IPS DF 4.7 (cell line): Measurements from ENCODE around the gene PIGB.
"Not testable (repeated sequence)": the region's sequence is repeated elsewhere in the genome, so short reads cannot be mapped to it uniquely, and the experiment has no call there.

Source experiments
- DNase-seq: peaks from one replicate; pipeline ENCODE4 v3.0.0-alpha.2; 2013; ENCODE audit warnings: low spot score; ENCODE audit errors: extremely low read depth

The PIGB gene

DNA sequence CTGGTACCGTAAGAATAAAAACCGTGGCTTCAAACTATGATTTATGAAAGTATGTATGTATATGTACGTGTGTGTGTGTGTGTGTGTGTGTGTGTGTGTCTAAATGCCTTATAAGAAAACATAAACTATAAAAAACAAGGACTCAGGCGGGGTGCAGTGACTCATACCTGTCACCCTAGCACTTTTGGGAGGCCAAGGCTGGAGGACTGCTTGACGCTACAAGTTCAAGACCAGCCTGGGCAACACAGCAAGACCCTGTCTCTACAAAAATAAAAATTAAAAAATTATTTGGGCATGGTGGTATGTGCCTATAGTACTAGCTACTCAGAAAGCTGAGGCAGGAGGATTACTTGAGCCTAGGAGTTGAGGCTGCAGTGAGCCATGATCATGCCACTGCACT is 60.1 kb downstream of the PIGB start:
- no peak for DNase-seq

DNA sequence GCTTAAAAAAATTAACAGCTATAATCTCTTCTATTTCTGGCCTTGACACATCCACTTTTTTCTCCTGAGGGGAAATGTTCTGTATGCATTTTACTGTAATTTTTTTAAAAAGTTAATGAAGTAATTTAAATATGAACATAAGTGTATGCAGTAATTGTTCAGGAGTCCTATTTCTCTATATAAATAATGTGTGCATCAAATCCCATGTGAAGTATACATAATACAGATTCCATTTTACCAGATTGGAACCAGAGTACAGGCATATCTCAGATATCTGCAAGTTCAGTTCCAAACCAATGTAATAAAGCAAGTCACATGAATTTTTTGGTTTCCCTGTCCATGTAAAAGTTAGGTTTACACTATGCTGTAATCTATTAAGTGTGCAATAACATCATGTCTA is 62.6 kb downstream of the PIGB start:
- DNase-seq, result no peak

DNA sequence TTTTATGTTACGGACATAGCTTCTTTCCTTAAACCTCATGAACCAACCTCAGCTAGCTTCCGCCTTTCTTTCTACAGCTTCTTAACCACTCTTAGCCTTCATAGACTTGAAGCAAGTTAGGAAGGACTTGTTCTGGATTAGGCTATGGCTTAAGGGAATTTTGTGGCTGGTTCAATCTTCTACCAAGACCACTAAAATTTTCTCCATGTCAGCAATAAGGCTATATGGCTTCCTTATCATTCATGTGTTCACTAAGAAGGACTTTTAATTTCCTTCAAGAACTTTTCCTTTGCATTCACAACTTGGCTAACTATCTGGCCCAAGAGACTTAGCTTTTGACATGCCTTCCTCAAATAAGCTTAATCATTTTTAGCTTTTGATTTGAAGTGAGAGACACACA is 64.7 kb downstream of the PIGB start:
- DNase-seq, result no peak

DNA sequence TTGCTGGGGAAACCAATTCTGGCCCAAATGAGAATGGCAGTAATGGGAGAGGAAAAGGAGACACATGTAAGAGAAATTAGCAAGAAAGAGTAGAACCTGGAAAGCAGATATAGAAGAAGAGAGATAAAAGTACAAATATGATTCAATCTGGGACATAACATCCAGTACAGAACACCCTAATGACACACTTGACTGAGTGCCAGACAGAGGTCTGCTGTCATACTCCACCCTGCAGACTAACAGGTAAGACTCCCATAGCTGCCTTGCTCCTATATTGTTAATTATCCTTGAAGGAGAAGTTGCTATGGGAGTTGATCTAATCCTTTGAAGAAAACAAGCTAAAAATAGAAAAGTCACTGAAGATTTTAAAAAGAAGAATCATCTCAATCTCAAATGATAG is 68.0 kb downstream of the PIGB start:
- no peak for DNase-seq

DNA sequence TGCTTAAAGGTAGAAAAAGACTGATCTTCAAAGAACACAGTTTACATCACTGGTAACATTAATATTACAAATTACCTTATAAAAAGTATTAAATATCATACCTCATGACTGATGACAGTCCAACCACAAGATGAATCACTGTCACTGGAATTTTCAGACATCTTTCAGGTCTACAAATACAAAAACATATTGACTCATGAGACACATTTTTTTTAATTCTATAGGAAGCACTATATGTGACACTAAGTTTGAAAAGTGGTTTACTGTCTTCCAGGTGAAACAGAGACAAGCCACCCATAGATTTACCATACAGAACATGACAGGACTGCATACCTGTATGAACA is 70.2 kb downstream of the PIGB start:
- DNase-seq, result no peak

DNA sequence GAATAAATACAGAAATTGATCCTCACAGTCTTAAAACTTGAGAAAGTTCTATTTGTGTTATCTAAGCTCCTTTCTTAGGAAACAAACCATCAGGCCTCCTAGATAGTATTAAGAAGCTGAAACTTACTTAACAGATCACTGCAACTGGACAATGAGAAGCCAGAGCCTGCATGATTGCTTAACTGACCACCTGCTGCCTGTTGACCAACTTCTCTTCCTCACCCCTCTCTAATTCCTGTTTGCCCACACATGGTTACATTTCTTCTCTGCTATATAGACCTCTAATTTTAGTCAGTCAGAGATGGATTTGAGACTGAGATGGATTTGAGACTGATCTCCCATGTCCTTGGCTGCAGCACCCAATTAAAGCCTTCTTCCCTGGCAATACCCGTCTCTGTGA is 75.7 kb downstream of the PIGB start:
- DNase-seq, result no peak

DNA sequence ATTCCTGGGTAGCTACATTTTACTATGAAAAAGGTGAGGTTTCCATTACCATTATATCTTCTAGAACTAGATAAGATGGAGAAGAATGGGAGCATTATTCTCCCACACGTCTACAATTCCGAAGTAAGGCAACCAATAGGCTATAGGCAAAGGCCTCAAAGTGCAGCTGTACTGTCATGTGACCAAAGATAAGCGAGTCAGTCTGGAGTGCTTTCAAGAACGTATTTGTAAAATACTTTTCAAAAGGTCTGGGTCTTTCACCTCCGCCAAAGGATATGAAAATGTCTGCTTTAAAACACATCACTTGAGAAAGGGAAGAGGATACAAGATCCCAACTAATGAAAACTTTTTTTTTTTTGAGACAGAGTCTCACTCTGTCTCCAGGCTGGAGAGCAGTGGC is 79.2 kb downstream of the PIGB start:
- DNase-seq, result no peak

DNA sequence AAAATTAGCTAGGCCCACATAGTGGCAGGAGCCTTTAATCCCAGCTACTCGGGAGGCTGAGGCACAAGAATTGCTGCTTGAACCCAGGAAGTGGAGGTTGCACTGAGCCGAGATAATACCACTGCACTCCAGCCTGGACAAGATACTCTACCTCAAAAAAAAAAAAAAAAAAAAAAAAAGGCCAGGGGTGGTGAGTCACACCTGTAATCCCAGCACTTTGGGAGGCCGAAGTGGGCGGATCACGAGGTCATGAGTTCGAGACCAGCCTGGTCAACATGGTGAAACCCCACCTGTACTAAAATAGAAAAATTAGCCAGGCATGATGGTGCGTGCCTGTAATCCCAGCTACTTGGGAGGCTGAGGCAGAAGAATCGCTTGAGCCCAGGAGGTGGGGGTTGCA is 81.0 kb downstream of the PIGB start:
- DNase-seq, result not testable (repeated sequence)

DNA sequence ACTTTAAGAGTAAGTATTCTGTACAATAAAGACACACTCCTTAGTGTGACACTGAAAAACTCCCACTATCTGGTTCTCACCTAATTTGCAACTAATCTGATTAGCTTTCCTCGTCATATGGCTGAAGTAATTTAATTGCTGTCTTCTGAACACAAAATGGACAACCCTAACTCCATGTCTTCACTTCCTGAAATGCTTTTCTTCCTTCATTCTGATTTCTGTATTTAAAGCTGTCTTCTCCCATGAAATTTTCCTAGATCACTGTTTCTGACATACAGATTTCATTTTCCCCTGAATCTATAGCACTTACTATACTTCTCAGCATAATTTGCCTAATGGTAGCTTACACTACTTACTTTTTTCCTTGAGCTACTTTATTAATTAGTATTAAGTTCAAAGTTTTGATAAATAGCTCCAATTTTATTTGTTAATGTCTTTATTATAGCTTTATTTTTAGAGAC is 82.8 kb downstream of the PIGB start:
- no peak for DNase-seq

DNA sequence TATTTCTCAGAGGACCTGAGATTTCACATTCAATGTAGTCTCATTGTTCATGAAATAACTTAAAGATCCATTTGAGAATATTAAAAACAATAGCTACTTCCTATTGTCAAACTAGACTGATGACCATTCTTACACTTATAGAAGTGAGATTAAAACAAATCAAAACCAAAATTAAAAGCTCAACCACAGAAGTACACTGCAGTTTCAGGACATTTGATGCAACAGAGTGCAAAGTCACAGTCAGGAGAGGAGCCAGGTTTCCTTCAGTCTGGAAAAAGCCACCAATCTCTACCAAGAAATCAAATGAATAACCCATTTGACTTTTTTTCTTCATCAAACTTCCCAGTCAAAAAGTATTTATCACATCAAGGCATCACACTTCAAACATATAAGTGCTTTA is 83.7 kb downstream of the PIGB start:
- DNase-seq, result no peak

DNA sequence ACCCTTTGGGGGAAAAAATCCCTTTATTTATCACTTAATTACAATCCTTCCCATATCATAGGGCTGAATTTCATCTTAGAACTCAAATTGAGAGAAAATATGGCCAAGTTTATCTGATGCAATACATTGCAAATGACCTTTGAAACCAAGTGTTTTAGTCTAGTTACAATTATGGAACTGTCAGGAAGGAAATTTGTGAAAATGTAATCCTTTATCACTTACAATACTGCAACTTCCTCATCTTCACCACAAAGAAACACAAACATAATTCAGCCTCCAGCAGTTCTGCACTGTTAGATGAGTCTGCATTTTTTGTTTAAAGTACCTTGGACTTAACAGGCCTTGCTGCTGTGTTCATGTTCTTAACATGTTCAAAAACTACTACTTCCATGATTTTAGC is 84.5 kb downstream of the PIGB start:
- DNase-seq, result no peak
